ENCODE results near the gene HSBP1L1. TPM values are rescaled to one million over a fixed set of nuclear protein-coding genes. Genes with fewer than 3 reads are reported as not detected.

HSBP1L1 gene
- total RNA-seq, 6 donors from 2014 or later: 32.1 to 80.7 (median 43.8) TPM

GRCh38 chr18:79917169-79917852 lies 47.1 kb upstream of the HSBP1L1 start:
- H3K36me3 ChIP-seq: peaks cover 5 to 56% (median 42%) of the 10 kb centered on the region in 4 donors
- H3K27ac ChIP-seq: no peak overlapping the region
- no peaks in the 10 kb centered on the region for H3K4me1 ChIP-seq
- no peaks in the 10 kb centered on the region for H3K9me3 ChIP-seq
- ATAC-seq (ENCODE audit: low FRiP score in 2 of 2) (no peak), DNase-seq (peak in 1 of 2 donors; percentile 62)
- 96% methylated on average over 11 to 27 of the region's 28 CpGs for WGBS, 2 donors
- no peaks in the 10 kb centered on the region for H3K27me3 ChIP-seq
- no peak overlapping the region for H3K4me3 ChIP-seq
- TF ChIP-seq EP300 (IDR thresholded peaks at IDR 0.05): no peak
- TF ChIP-seq POLR2A (IDR thresholded peaks at IDR 0.05): no peak
- no peak for TF ChIP-seq POLR2AphosphoS5 (IDR thresholded peaks at IDR 0.05)
- TF ChIP-seq, protein P1, sequence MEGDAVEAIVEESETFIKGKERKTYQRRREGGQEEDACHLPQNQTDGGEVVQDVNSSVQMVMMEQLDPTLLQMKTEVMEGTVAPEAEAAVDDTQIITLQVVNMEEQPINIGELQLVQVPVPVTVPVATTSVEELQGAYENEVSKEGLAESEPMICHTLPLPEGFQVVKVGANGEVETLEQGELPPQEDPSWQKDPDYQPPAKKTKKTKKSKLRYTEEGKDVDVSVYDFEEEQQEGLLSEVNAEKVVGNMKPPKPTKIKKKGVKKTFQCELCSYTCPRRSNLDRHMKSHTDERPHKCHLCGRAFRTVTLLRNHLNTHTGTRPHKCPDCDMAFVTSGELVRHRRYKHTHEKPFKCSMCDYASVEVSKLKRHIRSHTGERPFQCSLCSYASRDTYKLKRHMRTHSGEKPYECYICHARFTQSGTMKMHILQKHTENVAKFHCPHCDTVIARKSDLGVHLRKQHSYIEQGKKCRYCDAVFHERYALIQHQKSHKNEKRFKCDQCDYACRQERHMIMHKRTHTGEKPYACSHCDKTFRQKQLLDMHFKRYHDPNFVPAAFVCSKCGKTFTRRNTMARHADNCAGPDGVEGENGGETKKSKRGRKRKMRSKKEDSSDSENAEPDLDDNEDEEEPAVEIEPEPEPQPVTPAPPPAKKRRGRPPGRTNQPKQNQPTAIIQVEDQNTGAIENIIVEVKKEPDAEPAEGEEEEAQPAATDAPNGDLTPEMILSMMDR (IDR thresholded peaks at IDR 0.05): no peak

DNA sequence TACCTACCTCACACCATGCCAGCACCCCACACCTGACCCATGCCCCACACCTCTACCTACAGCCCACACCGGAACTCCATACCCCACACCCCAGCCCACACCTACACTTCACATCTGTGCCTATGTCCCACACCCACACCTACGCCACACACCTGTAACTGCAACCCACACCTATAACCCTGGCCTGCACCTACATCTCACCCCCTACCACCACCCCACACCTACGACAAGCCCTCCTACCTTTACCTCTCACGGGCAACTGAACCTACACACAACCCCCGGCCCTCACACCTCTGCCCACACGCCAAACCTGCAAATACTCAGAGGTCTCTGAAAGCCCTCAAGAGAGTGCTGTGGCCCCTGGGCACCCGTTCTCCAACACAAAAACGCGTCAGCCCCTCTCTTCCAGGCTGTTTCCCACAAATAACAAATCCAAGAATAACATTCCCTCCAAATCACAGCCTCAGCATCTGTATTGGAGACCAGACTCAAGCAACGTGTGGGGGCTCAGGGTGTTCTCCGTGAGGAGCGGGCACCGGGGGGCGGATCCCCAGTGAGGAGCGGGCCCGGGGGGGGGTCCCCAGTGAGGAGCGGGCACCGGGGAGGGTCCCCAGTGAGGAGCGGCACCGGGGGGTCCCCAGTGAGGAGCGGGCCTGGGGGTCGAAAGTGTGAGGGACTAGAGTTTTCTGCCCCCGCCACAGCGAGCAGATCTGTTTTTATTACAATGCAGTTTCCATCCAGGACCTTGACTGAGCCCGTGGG lies 46.4 kb upstream of the HSBP1L1 start:
- Histone ChIP-seq H3K9me3 (no peaks in the 10 kb centered on the region), H3K27ac (no peak overlapping the region), H3K4me3 (no peak overlapping the region), H3K27me3 (no peaks in the 10 kb centered on the region), H3K4me1 (no peaks in the 10 kb centered on the region), H3K36me3 (peaks cover 5 to 50% (median 38%) of the 10 kb centered on the region in 4 donors)
- no peak for TF ChIP-seq EP300 (IDR thresholded peaks at IDR 0.05)
- TF ChIP-seq, protein P1 (IDR thresholded peaks at IDR 0.05): no peak
- TF ChIP-seq POLR2AphosphoS5 (IDR thresholded peaks at IDR 0.05): no peak
- TF ChIP-seq POLR2A (IDR thresholded peaks at IDR 0.05): no peak
- WGBS, 2 donors: 96 to 98% methylated on average over 24 to 25 of the region's 25 CpGs
- ATAC-seq (ENCODE audit: low FRiP score in 2 of 2) (no peak), DNase-seq (no peak)

DNA sequence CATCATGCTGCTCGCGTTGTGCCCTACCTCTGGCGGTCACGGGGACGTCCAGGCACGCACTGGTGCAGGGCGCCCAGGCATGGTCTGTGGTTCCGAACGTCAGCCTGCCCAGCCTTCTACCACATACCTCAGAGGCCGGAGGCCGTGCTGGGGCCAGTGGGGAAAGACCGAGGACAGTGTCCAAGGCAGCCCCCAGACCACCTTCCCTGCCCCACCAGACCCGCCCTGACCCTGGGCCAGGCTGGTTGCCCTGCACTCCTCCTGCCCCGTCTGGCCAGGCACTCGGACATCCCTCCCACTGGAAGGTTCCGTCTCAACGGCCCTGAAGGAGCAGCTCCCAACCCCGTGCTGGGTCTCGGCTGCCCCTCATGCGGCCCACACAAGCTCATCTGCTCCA lies 45.8 kb upstream of the HSBP1L1 start:
- Histone ChIP-seq H3K27me3 (no peaks in the 10 kb centered on the region), H3K4me3 (no peak overlapping the region), H3K9me3 (no peaks in the 10 kb centered on the region), H3K36me3 (peaks cover 5 to 46% (median 35%) of the 10 kb centered on the region in 4 donors), H3K27ac (no peak overlapping the region), H3K4me1 (no peaks in the 10 kb centered on the region)
- WGBS, 2 donors: 95 to 96% methylated on average over 19 to 20 of the region's 20 CpGs
- DNase-seq (no peak), ATAC-seq (ENCODE audit: low FRiP score in 2 of 2) (no peak)
- no peak for TF ChIP-seq POLR2A (IDR thresholded peaks at IDR 0.05)
- TF ChIP-seq EP300 (IDR thresholded peaks at IDR 0.05): no peak

- H3K9me3 ChIP-seq: no peaks in the 10 kb centered on the region
- peaks cover 5 to 48% (median 33%) of the 10 kb centered on the region in 4 donors for H3K36me3 ChIP-seq
- H3K4me3 ChIP-seq: no peak overlapping the region
- 96 to 98% methylated on average over 18 to 19 of the region's 19 CpGs for WGBS, 2 donors
- H3K27ac ChIP-seq: no peak overlapping the region
- no peak for TF ChIP-seq POLR2AphosphoS5 (IDR thresholded peaks at IDR 0.05)
- TF ChIP-seq POLR2A (IDR thresholded peaks at IDR 0.05): no peak
- TF ChIP-seq, protein P1 (IDR thresholded peaks at IDR 0.05): no peak
- no peak for TF ChIP-seq EP300 (IDR thresholded peaks at IDR 0.05)
- H3K4me1 ChIP-seq: no peaks in the 10 kb centered on the region
- ATAC-seq (ENCODE audit: low FRiP score in 2 of 2) (no peak), DNase-seq (no peak)
- no peaks in the 10 kb centered on the region for H3K27me3 ChIP-seq
Measured at GRCh38 chr18:79919089-79919488, 45.4 kb upstream of the HSBP1L1 start.

Data from upper lobe of left lung (tissue), 6 donors.